K562 (cell line): ENCODE results near the gene GABPB1. TPM values are rescaled to one million over a fixed set of nuclear protein-coding genes. Genes with fewer than 3 reads are reported as not detected.

Source experiments
- CAMTA2 ChIP-seq: fragments of 250-450 bp; sonication (Bioruptor Pico); conservative IDR thresholded peaks from 2 replicates; pipeline ENCODE4 v1.5.1; 2022
- CBFA2T2 ChIP-seq: fragments of 450-650 bp; conservative IDR thresholded peaks from 2 replicates; pipeline ENCODE4 v1.6.1; 2017; ENCODE audit warnings: mild to moderate bottlenecking
- GATAD2A ChIP-seq: fragments of 450-650 bp; IDR thresholded peaks from 2 replicates; pipeline ENCODE4 v1.6.1; 2017
- IFI16 ChIP-seq: fragments of 250-450 bp; sonication (Bioruptor Pico); IDR thresholded peaks from 2 replicates; pipeline ENCODE4 v2.1.2; 2022; ENCODE audit warnings: mild to moderate bottlenecking, inconsistent platforms
- KAT7 ChIP-seq: sonication (generic); formaldehyde crosslinking; IDR thresholded peaks from 2 replicates; pipeline ENCODE4 v1.8.0; 2022; ENCODE audit warnings: missing genetic modification reagents, mild to moderate bottlenecking, borderline replicate concordance
- MAZ ChIP-seq, 2 experiments: fragments of 450-650 bp in 1 of 2; sonication (generic) in 1 of 2; formaldehyde crosslinking; IDR thresholded peaks in 1 of 2; conservative IDR thresholded peaks in 1 of 2; 2 replicates each; pipeline versions ENCODE4 v1.4.0 to v1.5.0; 2020; ENCODE audit warnings: mild to moderate bottlenecking in 1 of 2, missing genetic modification reagents in 1 of 2
- RERE ChIP-seq: sonication (generic); formaldehyde crosslinking; IDR thresholded peaks from 2 replicates; pipeline ENCODE4 v1.8.0; 2023; ENCODE audit warnings: missing genetic modification reagents, mild to moderate bottlenecking, borderline replicate concordance
- SMARCA5 ChIP-seq: fragments of 450-650 bp; IDR thresholded peaks from 2 replicates; pipeline ENCODE4 v1.6.1; 2016
- TAL1 ChIP-seq: fragments of 450-650 bp; IDR thresholded peaks from 2 replicates; pipeline ENCODE4 v1.6.1; 2016; ENCODE audit warnings: mild to moderate bottlenecking
- ZBTB11 ChIP-seq, 3 experiments: fragments of 200-800 bp in 1 of 3; fragments of 250-450 bp in 1 of 3; fragments of 450-650 bp in 1 of 3; sonication (Bioruptor Pico) in 1 of 3; sonication (Bioruptor generic) in 1 of 3; formaldehyde crosslinking in 1 of 3; IDR thresholded peaks; 2 replicates each; pipeline versions ENCODE4 v1.6.1 to v1.8.0; 2016 to 2022; ENCODE audit warnings: mild to moderate bottlenecking in 2 of 3, missing genetic modification characterization in 2 of 3, missing compliant biosample characterization in 1 of 3, moderate library complexity in 1 of 3
- ZNF316 ChIP-seq: fragments of 450-650 bp; IDR thresholded peaks from 2 replicates; pipeline ENCODE4 v1.6.1; 2016
- ZNF395 ChIP-seq: fragments of 200-800 bp; sonication (Bioruptor generic); IDR thresholded peaks from 2 replicates; pipeline ENCODE4 v1.6.1; 2017; ENCODE audit warnings: missing genetic modification characterization, missing compliant biosample characterization
- ZNF586 ChIP-seq: fragments of 450-650 bp; formaldehyde crosslinking; conservative IDR thresholded peaks from 2 replicates; pipeline ENCODE4 v1.4.0; 2020; ENCODE audit warnings: mild to moderate bottlenecking, moderate library complexity
- polyA plus RNA-seq, 8 experiments: library from polyadenylated mRNA; depleted of rRNA in 4 of 8; stranded (reverse) in 5 of 8; unstranded in 3 of 8; fragments of >200 nt; fragmentation: Nextera tagmentation in 2 of 8; fragmentation: Illumina TruSeq in 1 of 8; extraction: Ambion mirVana in 2 of 8; extraction: Trizol in 1 of 8; gene quantifications; 2 replicates each; pipeline versions ENCODE4 v1.2.1 to v1.2.3, GENCODE V29; 2011 to 2014; ENCODE audit warnings: inconsistent platforms in 1 of 8, missing spikeins in 1 of 8
- total RNA-seq, 7 experiments: library from RNA; depleted of rRNA in 6 of 7; stranded (reverse); fragments of >200 nt in 6 of 7; fragmentation: Illumina TruSeq in 2 of 7; extraction: Trizol in 2 of 7; gene quantifications; 2 replicates each; pipeline versions ENCODE4 v1.2.1 to v1.2.3, GENCODE V29; 2011 to 2021; ENCODE audit warnings: low replicate concordance in 1 of 7

Gene GABPB1
- total and polyA plus RNA-seq, 9 of the 15 experiments (the other 6 are each of a cell fraction or from before 2014, with no cell fraction given): 11.8 to 42.3 (median 33.2) TPM

GRCh38 chr15:50354838-50355618, at the start of gene GABPB1 (continued):
- TF ChIP-seq ZNF395 (CRISPR knock-in tag) (peak; percentile 82; the same call in 1 of the 2 replicates), GATAD2A (peak; percentile 39; the same call in 1 of the 2 replicates), ZBTB11 (CRISPR knock-in tag; IDR thresholded peaks at IDR 0.05) (peak in 2 of 3 experiments; percentile 51 to 86; a peak in 3 of 6 replicates), KAT7 (CRISPR knock-in tag) (peak; percentile 90; the same call in 1 of the 2 replicates), CBFA2T2 (peak; percentile 16; the same call in 1 of the 2 replicates), ZNF316 (0 out of 2 replicates have a peak, but pooled peaks have one; percentile 36), MAZ (CRISPR knock-in tag; conservative IDR thresholded peaks at IDR 0.05 in 1 of 2, IDR thresholded peaks at IDR 0.05 in 1 of 2) (peak; percentile 66 to 84), IFI16 (CRISPR knock-in tag) (no peak), CAMTA2 (CRISPR knock-in tag) (0 out of 2 replicates have a peak, but pooled peaks have one; percentile 29), TAL1 (peak; percentile 19; the same call in 1 of the 2 replicates), SMARCA5 (no peak; the same call in 1 of the 2 replicates), RERE (CRISPR knock-in tag) (no peak), ZNF586 (CRISPR knock-in tag) (no peak)
